Neural progenitor cell (in vitro differentiated cells): ENCODE results near the gene MORC4. TPM values are rescaled to one million over a fixed set of nuclear protein-coding genes. Genes with fewer than 3 reads are reported as not detected.

ENCODE experiments used
- DNase-seq: peaks from one replicate; pipeline ENCODE4 v3.0.0-alpha.2; 2016; ENCODE audit warnings: low spot score
- H2AFZ ChIP-seq: fragments of 200-600 bp; sonication (generic); replicated peaks from 2 replicates; pipeline ENCODE4 v1.6.1; 2016; ENCODE audit warnings: antibody characterized with exemption
- H3F3A ChIP-seq: fragments of 200-600 bp; sonication (generic); 2 replicates; pipeline ENCODE4 v1.6.1; 2016; ENCODE audit warnings: antibody characterized with exemption, low read depth
- H3K27ac ChIP-seq: fragments of 200-600 bp; sonication (generic); 2 replicates; pipeline ENCODE4 v1.5.1; 2016; ENCODE audit warnings: mild to moderate bottlenecking
- H3K27me3 ChIP-seq: fragments of 200-600 bp; sonication (generic); 2 replicates; pipeline ENCODE4 v1.6.1; 2016; ENCODE audit warnings: mild to moderate bottlenecking, moderate library complexity
- H3K36me3 ChIP-seq: fragments of 200-600 bp; sonication (generic); 2 replicates; pipeline ENCODE4 v1.5.1; 2016
- H3K4me1 ChIP-seq: fragments of 200-600 bp; sonication (generic); 2 replicates; pipeline ENCODE4 v1.6.1; 2016; ENCODE audit warnings: mixed run types
- H3K4me2 ChIP-seq: fragments of 200-600 bp; sonication (generic); 2 replicates; pipeline ENCODE4 v1.6.1; 2016
- H3K4me3 ChIP-seq: fragments of 200-600 bp; sonication (generic); 2 replicates; pipeline ENCODE4 v1.5.1; 2016
- H3K79me2 ChIP-seq: fragments of 200-600 bp; sonication (generic); 2 replicates; pipeline ENCODE4 v1.6.1; 2016; ENCODE audit warnings: low read depth
- H3K9ac ChIP-seq: fragments of 200-600 bp; sonication (generic); 2 replicates; pipeline ENCODE4 v1.6.1; 2016
- H3K9me3 ChIP-seq: fragments of 200-600 bp; sonication (generic); 2 replicates; pipeline ENCODE4 v1.5.1; 2016; ENCODE audit warnings: low read depth
- H4K20me1 ChIP-seq: fragments of 200-600 bp; sonication (generic); 2 replicates; pipeline ENCODE4 v1.6.1; 2016; ENCODE audit warnings: low read depth
- H3K27ac Mint-ChIP-seq: 3 replicates; pipeline ENCODE4 v1.8.0; 2021; ENCODE audit warnings: mixed read lengths
- H3K27me3 Mint-ChIP-seq: 2 replicates; pipeline ENCODE4 v1.8.0; 2022; ENCODE audit warnings: low read depth, mild to moderate bottlenecking, inconsistent platforms, moderate library complexity, mixed read lengths; ENCODE audit not compliant: insufficient read depth
- H3K36me3 Mint-ChIP-seq: 3 replicates; pipeline ENCODE4 v1.8.0; 2021; ENCODE audit warnings: mixed read lengths
- H3K4me1 Mint-ChIP-seq: 3 replicates; pipeline ENCODE4 v1.8.0; 2021; ENCODE audit warnings: mixed read lengths
- H3K4me3 Mint-ChIP-seq: 3 replicates; pipeline ENCODE4 v1.8.0; 2021; ENCODE audit warnings: mild to moderate bottlenecking, moderate library complexity, mixed read lengths
- H3K9me3 Mint-ChIP-seq: 3 replicates; pipeline ENCODE4 v1.8.0; 2020; ENCODE audit warnings: mixed read lengths
- EZH2 ChIP-seq: fragments of 200-600 bp; sonication (generic); IDR thresholded peaks from 2 replicates; pipeline ENCODE4 v1.6.1; 2017; ENCODE audit warnings: antibody characterized with exemption, mild to moderate bottlenecking, moderate library complexity
- EZH2phosphoT487 ChIP-seq: fragments of 200-600 bp; sonication (generic); IDR thresholded peaks from 2 replicates; pipeline ENCODE4 v1.6.1; 2017; ENCODE audit warnings: antibody characterized with exemption
- total RNA-seq: library from RNA; depleted of rRNA; stranded (reverse); fragments of >200 nt; gene quantifications from 2 replicates; pipeline ENCODE4 v1.2.3, GENCODE V29; 2015; ENCODE audit warnings: low replicate concordance
- TF ChIP-seq, protein P1 (sequence below): fragments of 200-600 bp; sonication (generic); IDR thresholded peaks from 2 replicates; pipeline ENCODE4 v1.5.1; 2017; ENCODE audit warnings: antibody characterized with exemption, mild to moderate bottlenecking

The MORC4 gene
- total RNA-seq, 1 donor from 2014 or later, result 7.6 TPM

DNA sequence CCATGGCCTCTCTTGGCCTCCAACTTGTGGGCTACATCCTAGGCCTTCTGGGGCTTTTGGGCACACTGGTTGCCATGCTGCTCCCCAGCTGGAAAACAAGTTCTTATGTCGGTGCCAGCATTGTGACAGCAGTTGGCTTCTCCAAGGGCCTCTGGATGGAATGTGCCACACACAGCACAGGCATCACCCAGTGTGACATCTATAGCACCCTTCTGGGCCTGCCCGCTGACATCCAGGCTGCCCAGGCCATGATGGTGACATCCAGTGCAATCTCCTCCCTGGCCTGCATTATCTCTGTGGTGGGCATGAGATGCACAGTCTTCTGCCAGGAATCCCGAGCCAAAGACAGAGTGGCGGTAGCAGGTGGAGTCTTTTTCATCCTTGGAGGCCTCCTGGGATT is 71.8 kb downstream of the MORC4 start:
- H3K4me3 ChIP-seq, result no peak overlapping the region
- H3K9ac ChIP-seq, result no peak overlapping the region
- H3K27me3 ChIP-seq, result no peaks in the 10 kb centered on the region
- no peaks in the 10 kb centered on the region for H3K36me3 Mint-ChIP-seq
- TF ChIP-seq EZH2phosphoT487, result no peak
- TF ChIP-seq EZH2, result no peak
- TF ChIP-seq, protein P1, sequence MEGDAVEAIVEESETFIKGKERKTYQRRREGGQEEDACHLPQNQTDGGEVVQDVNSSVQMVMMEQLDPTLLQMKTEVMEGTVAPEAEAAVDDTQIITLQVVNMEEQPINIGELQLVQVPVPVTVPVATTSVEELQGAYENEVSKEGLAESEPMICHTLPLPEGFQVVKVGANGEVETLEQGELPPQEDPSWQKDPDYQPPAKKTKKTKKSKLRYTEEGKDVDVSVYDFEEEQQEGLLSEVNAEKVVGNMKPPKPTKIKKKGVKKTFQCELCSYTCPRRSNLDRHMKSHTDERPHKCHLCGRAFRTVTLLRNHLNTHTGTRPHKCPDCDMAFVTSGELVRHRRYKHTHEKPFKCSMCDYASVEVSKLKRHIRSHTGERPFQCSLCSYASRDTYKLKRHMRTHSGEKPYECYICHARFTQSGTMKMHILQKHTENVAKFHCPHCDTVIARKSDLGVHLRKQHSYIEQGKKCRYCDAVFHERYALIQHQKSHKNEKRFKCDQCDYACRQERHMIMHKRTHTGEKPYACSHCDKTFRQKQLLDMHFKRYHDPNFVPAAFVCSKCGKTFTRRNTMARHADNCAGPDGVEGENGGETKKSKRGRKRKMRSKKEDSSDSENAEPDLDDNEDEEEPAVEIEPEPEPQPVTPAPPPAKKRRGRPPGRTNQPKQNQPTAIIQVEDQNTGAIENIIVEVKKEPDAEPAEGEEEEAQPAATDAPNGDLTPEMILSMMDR, result no peak
- no peaks in the 10 kb centered on the region for H4K20me1 ChIP-seq
- H3F3A ChIP-seq, result no peaks in the 10 kb centered on the region
- no peaks in the 10 kb centered on the region for H3K4me1 ChIP-seq
- H3K9me3 Mint-ChIP-seq, result no peaks in the 10 kb centered on the region
- H3K4me1 Mint-ChIP-seq, result peaks cover 7% of the 10 kb centered on the region
- no peak overlapping the region for H3K4me3 Mint-ChIP-seq
- H3K27ac Mint-ChIP-seq, result no peak overlapping the region
- no peak overlapping the region for H3K4me2 ChIP-seq
- no peaks in the 10 kb centered on the region for H3K9me3 ChIP-seq
- no peaks in the 10 kb centered on the region for H3K79me2 ChIP-seq
- DNase-seq, result no peak
- H3K36me3 ChIP-seq, result no peaks in the 10 kb centered on the region
- H2AFZ ChIP-seq, result no peak overlapping the region
- no peaks in the 10 kb centered on the region for H3K27me3 Mint-ChIP-seq
- no peak overlapping the region for H3K27ac ChIP-seq

DNA sequence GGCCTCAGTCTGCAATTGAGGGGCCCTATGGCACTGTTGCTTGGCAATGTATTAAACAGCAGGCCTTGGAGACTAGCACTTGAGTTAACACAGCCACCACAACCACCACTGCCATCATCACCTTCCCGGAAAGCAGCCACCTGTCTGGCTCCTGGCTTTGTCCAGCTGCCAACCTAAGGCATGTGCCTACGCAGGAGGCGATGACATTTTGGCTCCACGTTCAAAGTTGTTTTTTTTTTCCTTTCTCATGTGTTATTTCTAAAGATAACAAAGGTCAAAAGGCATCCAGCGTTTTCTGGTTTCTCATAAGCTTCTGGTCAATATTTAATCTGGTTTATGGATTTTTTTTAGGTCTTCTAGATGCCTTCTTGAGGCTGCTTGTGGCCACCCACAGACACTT is 72.3 kb downstream of the MORC4 start:
- Histone ChIP-seq H3K9me3 (no peaks in the 10 kb centered on the region), H3K4me1 (no peaks in the 10 kb centered on the region), H3K27me3 (no peaks in the 10 kb centered on the region), H3F3A (no peaks in the 10 kb centered on the region), H3K4me2 (no peak overlapping the region), H3K27ac (no peak overlapping the region), H3K36me3 (no peaks in the 10 kb centered on the region), H4K20me1 (no peaks in the 10 kb centered on the region), H2AFZ (no peak overlapping the region), H3K79me2 (no peaks in the 10 kb centered on the region), H3K4me3 (no peak overlapping the region), H3K9ac (no peak overlapping the region)
- no peak for DNase-seq
- Mint-ChIP-seq H3K4me3 (no peak overlapping the region), H3K4me1 (peaks cover 6% of the 10 kb centered on the region), H3K27ac (no peak overlapping the region), H3K36me3 (no peaks in the 10 kb centered on the region), H3K9me3 (no peaks in the 10 kb centered on the region), H3K27me3 (no peaks in the 10 kb centered on the region)
- no peak for TF ChIP-seq EZH2

DNA sequence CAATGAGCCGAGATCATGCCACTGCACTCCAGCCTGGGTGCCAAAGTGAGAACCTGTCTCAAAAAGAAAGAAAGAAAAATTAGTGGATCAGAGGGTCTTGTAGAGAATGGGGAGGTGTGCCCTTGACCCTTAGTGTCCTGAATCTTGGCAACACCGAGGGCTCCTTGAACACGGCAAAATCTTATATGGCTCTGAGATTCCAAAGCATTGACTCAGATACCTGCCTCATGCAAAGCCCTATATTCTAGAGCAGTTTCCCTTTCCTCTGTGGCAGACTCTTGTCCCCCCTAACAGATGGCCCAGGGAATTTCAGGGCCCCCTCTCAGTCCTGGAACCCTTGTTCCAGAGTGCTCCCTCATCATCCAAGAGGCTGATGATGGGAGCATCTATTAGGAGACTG is 73.0 kb downstream of the MORC4 start:
- Histone ChIP-seq H3K4me3 (no peak overlapping the region), H3K27ac (no peak overlapping the region), H4K20me1 (no peaks in the 10 kb centered on the region), H3K36me3 (no peaks in the 10 kb centered on the region), H3K9me3 (no peaks in the 10 kb centered on the region), H3F3A (no peaks in the 10 kb centered on the region), H3K9ac (no peak overlapping the region), H2AFZ (no peak overlapping the region), H3K27me3 (no peaks in the 10 kb centered on the region), H3K4me2 (no peak overlapping the region), H3K79me2 (no peaks in the 10 kb centered on the region), H3K4me1 (no peaks in the 10 kb centered on the region)
- H3K4me3 Mint-ChIP-seq, result no peak overlapping the region
- no peak for DNase-seq
- H3K4me1 Mint-ChIP-seq, result peaks cover under 1% of the 10 kb centered on the region
- no peaks in the 10 kb centered on the region for H3K36me3 Mint-ChIP-seq
- H3K9me3 Mint-ChIP-seq, result no peaks in the 10 kb centered on the region
- no peak overlapping the region for H3K27ac Mint-ChIP-seq
- no peaks in the 10 kb centered on the region for H3K27me3 Mint-ChIP-seq
- TF ChIP-seq, protein P1, result no peak
- TF ChIP-seq EZH2phosphoT487, result no peak
- TF ChIP-seq EZH2, result no peak

DNA sequence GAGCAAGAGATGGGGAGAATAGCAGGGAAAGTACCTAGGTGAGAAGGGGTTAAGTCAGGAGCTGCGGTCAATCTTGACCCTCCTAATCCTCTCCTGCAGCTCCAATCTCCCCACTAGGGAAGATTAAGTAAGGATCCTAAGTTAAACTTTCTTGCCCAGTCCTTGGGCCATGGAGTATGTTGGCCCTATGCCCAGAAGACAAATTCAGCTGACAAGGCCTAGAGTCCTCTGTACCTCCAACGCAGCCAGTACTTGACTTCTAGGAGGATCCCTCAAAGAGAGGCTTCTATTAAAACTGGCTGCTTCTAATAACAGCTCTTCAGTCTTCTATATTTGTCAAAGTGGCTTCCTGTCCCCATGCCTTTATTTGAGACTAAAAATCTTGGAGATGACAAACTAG is 78.4 kb downstream of the MORC4 start:
- Histone ChIP-seq H3K4me2 (no peak overlapping the region), H3K79me2 (no peaks in the 10 kb centered on the region), H3K9me3 (peaks cover 4% of the 10 kb centered on the region), H3K27me3 (no peaks in the 10 kb centered on the region), H4K20me1 (no peaks in the 10 kb centered on the region), H3K36me3 (no peaks in the 10 kb centered on the region), H2AFZ (no peak overlapping the region), H3K4me1 (peaks cover 17% of the 10 kb centered on the region), H3F3A (peaks cover 6% of the 10 kb centered on the region), H3K27ac (no peak overlapping the region), H3K9ac (no peak overlapping the region), H3K4me3 (no peak overlapping the region)
- Mint-ChIP-seq H3K4me1 (peaks cover 18% of the 10 kb centered on the region), H3K27ac (no peak overlapping the region), H3K27me3 (peaks cover 2% of the 10 kb centered on the region), H3K36me3 (no peaks in the 10 kb centered on the region), H3K4me3 (no peak overlapping the region), H3K9me3 (no peaks in the 10 kb centered on the region)
- no peak for DNase-seq
- TF ChIP-seq EZH2phosphoT487 (no peak), EZH2 (no peak)
- TF ChIP-seq, protein P1, result no peak
